HT1080 (cell line): ENCODE measurements around the gene TUBB. TPM values are rescaled to one million over a fixed set of nuclear protein-coding genes. Genes with fewer than 3 reads are reported as not detected.
"Not testable (repeated sequence)": the region's sequence is repeated elsewhere in the genome, so short reads cannot be mapped to it uniquely, and the experiment has no call there.

Experiments
- DNase-seq: peaks from one replicate; pipeline ENCODE4 v3.0.0-alpha.2; 2015; ENCODE audit warnings: low read depth
- total RNA-seq: library from RNA; depleted of rRNA; stranded (reverse); fragments of >200 nt; shearing (Covaris generic); gene quantifications from 2 replicates; pipeline ENCODE4 v1.2.3, GENCODE V29; 2014

Gene TUBB
- total RNA-seq, 1 experiment from 2014 or later: 1,911 TPM

- DNase-seq: peak; percentile 100
Measured at GRCh38 chr6:30717129-30717844, 2.9 kb upstream of the TUBB start, which contains the start of gene MDC1. Gene MDC1 (minus strand): TSS chr6:30717281. CDS start chr6:30715175, 2,106 bp downstream.

DNA sequence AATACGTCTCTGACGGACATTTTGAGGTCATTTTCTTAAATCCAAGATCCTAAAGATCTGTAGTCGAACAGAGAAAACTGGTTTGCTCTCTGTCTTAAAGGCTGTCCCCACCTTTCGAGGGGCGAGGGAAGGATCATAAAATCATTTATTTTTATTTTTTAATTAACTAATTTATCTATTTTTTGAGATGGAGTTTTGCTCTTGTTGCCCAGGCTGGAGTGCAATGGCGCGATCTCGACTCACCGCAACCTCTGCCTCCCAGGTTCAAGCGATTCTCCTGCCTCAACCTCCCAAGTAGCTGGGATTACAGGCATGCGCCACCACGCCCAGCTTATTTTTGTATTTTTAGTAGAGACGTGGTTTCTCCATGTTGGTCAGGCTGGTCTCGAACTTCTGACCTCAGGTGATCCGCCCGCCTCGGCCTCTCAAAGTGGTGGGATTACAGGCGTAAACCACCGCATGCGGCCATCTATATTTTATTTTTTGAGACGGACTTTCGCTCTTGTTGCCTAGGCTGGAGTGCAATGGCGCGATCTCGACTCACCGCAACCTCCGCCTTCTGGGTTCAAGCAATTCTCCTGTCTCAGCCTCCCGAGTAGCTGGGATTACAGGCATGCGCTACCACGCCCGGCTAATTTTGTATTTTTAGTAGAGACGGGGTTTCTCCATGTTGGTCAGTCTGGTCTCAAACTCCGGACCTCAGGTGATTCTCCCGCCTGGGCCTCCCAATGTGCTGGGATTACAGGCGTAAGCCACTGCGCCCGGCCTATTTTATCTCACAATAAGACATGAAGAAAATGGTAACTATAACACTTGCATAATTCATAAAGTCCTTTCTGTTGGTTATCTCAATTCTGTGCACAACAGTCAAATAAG lies 2.1 kb upstream of the TUBB start:
- DNase-seq: not testable (repeated sequence)

DNA sequence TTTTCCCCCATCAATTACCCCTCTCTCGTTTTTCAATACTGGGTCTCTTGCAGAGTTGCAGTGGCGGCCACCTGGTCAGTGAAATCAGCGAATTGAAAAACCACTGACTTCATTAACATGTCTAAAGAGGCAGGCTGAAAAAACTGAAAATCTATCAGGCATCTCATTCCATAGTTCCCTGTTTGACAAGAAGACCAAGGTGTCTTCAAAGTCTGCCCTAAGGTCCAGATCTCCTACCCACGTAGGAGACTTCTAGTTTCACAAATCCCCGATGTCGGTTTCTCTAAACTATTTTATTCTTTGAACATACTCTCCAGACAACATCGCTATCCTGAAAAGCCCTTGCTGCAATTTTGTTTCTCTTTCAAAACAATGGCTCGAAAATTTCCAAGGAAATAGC lies 796 bp upstream of the TUBB start:
- DNase-seq: no peak

DNA sequence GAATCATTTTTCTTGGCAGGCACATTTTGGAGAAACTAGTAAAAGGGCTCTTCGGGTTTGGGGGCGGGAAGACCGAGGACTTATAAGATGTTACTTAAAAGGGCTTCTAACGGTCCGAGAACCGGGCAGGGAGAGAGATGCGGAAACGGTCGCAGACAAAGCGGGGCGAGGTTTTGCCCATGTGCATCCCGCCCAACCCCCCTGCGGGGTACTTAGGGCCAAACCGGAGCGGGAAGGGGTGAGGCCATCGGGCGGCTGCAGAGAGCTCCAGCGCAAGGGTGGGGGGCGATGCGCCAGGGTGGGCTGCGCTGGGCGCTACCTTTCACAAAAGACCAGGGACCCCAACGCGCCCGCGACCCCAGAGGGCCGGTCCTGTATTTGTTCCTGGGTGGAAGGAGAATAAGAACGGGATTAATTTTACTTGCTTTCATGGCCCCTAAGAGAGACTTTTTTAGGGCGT lies 616 bp downstream of the TUBB start:
- peak; percentile 63 for DNase-seq

GRCh38 chr6:30721198-30722024 lies 1.3 kb downstream of the TUBB start:
- peak; percentile 79 for DNase-seq

- not testable (repeated sequence) for DNase-seq
Measured at GRCh38 chr6:30722025-30722279, 1.8 kb downstream of the TUBB start.

DNA sequence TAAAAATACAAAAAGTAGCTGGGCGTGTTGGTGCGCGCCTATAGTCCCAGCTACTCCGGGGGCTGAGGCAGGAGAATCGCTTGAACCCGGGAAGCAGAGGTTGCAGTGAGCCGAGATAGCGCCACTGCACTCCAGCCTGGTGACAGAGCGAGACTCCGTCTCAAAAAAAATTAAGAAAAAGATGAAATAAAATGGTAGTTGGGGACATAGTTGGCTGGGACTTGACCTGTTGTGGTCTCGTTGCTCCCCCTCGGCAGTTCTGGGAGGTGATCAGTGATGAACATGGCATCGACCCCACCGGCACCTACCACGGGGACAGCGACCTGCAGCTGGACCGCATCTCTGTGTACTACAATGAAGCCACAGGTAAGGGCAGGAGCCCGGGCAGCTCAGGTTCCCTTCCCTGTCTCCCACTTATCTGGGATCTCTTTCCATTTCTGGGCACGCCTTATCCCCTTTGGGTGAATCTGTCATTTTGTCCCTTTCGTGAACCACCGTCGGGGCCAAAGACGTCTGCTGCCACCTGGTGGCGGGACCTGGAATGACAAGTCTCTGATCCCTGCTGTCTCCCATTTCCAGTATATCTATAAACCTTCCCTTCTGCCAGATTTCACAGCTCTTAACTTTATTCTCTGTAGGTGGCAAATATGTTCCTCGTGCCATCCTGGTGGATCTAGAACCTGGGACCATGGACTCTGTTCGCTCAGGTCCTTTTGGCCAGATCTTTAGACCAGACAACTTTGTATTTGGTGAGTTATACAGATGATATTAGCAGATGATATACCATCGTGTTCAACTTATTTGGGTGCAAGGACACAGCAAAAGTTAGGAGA lies 2.3 kb downstream of the TUBB start:
- peak; percentile 79 for DNase-seq

DNA sequence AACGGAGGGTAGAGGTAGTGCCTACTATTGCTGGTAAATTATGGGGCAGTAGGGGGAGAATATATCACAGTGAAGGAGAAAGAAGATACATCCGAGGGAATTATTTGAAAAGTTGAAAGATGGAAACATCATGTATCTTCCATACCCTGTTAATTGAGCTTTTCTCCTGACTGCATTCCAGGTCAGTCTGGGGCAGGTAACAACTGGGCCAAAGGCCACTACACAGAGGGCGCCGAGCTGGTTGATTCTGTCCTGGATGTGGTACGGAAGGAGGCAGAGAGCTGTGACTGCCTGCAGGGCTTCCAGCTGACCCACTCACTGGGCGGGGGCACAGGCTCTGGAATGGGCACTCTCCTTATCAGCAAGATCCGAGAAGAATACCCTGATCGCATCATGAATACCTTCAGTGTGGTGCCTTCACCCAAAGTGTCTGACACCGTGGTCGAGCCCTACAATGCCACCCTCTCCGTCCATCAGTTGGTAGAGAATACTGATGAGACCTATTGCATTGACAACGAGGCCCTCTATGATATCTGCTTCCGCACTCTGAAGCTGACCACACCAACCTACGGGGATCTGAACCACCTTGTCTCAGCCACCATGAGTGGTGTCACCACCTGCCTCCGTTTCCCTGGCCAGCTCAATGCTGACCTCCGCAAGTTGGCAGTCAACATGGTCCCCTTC lies 3.1 kb downstream of the TUBB start:
- DNase-seq: not testable (repeated sequence)

DNA sequence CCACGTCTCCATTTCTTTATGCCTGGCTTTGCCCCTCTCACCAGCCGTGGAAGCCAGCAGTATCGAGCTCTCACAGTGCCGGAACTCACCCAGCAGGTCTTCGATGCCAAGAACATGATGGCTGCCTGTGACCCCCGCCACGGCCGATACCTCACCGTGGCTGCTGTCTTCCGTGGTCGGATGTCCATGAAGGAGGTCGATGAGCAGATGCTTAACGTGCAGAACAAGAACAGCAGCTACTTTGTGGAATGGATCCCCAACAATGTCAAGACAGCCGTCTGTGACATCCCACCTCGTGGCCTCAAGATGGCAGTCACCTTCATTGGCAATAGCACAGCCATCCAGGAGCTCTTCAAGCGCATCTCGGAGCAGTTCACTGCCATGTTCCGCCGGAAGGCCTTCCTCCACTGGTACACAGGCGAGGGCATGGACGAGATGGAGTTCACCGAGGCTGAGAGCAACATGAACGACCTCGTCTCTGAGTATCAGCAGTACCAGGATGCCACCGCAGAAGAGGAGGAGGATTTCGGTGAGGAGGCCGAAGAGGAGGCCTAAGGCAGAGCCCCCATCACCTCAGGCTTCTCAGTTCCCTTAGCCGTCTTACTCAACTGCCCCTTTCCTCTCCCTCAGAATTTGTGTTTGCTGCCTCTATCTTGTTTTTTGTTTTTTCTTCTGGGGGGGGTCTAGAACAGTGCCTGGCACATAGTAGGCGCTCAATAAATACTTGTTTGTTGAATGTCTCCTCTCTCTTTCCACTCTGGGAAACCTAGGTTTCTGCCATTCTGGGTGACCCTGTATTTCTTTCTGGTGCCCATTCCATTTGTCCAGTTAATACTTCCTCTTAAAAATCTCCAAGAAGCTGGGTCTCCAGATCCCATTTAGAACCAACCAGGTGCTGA lies 3.9 kb downstream of the TUBB start:
- DNase-seq: not testable (repeated sequence)

- DNase-seq: no peak
Measured at GRCh38 chr6:30724906-30725667, 4.9 kb downstream of the TUBB start.

- peak; percentile 79 for DNase-seq
Measured at GRCh38 chr6:30725713-30726505, 5.8 kb downstream of the TUBB start.

DNA sequence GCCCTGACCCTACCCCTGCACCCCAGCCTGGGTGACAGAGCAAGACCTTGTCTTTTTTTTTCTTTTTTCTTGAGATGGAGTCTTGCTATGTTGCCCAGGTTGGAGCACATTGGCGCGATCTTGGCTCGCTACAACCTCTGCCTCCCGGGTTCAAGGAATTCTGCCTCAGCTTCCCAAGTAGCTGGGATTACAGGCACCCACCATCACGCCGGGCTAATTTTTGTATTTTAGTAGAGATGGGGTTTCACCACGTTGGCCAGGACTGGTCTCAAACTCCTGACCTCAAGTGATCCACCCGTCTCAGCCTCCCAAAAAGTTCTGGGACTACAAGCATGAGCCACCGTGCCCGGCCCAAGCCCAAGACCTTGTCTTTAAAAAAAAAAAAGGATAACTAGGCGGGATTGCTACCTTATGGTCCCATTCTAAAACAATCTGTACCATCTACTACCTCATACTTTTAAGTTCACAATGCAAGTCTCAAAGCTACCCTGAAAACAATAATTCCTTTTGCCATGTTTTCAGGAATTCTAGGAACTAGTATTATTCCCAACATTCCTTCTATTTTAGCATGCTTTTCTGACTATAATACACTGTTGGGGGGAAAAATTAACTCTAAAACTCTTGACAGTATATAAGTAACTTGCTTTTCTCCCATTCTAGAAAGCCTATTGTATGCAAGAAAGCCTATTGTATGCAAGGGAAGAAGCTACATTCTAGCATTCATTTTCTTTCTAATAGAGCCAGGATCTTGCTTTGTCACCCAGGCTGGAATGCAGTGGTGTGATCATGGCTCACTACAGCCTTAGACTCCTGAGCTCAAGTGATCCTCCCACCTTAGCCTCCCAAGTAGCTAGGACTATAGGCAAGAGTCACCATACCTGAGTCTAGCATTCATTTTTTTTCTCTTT lies 6.6 kb downstream of the TUBB start:
- DNase-seq: no peak

- no peak for DNase-seq
Measured at GRCh38 chr6:30727920-30728553, 7.9 kb downstream of the TUBB start.

DNA sequence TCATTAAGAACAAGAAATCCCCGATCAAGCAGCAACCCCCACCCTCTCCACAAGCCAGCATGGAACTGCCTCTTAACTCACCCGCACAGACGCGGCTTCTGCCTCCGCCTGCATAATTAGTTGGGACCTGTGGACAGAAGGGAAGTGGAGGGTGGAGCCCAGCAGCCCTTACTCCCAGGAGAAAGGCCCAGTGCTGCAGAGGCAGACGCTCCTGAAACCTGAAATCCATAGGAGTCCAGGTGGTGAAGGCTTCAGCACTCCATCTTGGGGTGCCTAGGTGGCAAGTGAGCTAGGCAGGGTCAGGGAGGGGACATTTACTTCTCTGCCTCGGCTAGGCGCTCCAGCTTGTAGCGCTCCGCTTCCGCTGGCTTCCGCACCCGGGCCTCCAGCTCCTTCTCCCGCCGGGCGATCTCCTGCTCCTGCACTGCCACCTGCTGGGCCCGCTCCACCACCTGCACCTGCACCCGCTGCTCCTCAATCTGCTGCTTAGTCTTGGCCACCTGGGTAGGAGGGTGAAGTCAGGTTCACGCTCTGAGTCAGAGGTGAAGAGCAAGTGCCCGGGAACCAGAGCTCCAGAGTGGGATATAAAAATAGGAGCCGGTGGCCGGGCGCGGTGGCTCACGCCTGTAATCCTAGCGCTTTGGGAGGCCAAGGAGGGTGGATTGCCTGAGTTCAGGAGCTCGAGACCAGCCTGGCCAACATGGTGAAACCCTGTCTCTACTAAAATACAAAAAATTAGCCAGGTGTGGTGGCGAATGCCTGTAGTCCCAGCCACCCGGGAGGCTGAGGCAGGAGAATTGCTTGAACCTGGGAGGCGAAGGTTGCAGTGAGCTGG lies 10.7 kb downstream of the TUBB start:
- DNase-seq: peak; percentile 58
